ENCODE measurements around the gene NPAT.
A peak's percentile ranks its signal among the peaks of the same experiment; 100 is the strongest.

NPAT gene

GRCh38 chr11:108222574-108223347, at the start of gene NPAT, which contains the start of gene ATM:
NPAT (minus strand) TSS chr11:108222638; CDS start chr11:108222536, 102 bp downstream.
ATM (plus strand) TSS chr11:108223067; CDS start chr11:108227625, 4,558 bp downstream.
- FAIRE-seq = peak; percentile 98
- DNase-seq (ENCODE audit: extremely low spot score, insufficient read length, low read depth) = peak; percentile 83

DNA sequence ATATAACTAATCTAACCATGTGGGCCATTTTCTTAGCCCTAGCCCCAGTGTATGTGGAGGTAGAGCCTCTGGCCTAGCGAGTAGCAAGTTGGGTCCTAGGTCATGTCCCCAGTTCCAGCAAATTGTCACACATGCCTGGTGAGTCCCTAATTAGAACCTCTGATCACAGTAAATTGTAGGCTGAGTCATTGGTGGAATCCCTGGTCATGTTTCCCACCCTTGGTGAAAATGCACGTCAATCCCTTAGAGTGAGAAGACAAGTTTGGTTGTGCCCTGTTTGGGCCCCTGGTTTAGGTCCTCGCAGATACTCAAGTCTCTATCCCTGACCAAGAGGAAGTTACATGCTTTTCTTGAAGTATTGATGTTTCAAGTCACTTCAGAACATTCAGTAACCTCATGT, 47.1 kb upstream of the NPAT start:
- DNase-seq (ENCODE audit: extremely low spot score, insufficient read length, low read depth) = no peak
- FAIRE-seq = no peak

DNA sequence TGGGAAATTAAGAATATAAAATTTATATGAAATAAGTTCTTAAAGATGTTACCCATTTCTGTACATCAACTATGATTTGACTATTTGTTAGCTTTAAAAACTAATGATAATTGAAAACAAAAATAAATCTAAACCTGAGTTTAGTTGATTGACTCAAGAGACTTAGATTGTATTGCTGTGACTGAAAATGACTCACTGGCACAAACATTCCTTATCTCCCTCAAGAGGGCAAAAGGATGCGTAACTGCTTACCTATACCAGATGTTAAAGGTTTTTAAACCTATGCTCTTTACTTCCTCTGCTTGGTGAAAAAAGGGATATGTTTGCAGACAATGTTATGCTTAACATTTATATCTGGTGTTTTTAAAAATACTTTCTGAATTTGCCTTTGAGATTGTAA, 30.7 kb upstream of the NPAT start:
- FAIRE-seq (no peak), DNase-seq (ENCODE audit: extremely low spot score, insufficient read length, low read depth) (no peak)

DNA sequence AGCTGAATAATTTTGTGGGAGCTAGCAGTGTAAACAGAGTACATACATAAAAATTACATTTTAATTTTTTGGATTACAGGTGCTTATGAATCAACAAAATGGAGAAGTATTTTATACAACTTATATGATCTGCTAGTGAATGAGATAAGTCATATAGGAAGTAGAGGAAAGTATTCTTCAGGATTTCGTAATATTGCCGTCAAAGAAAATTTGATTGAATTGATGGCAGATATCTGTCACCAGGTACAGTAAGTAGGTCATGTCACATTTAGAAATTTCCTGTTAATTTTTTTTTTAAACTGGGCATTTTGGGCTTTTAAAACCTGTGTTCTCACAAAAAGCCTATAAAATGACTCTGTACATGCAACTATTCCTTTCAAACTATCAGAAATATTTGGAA, 24.4 kb upstream of the NPAT start:
- DNase-seq (ENCODE audit: extremely low spot score, insufficient read length, low read depth) (no peak), FAIRE-seq (no peak)

GRCh38 chr11:108246308-108246707, 23.9 kb upstream of the NPAT start:
- no peak for FAIRE-seq
- DNase-seq (ENCODE audit: extremely low spot score, insufficient read length, low read depth) = no peak

DNA sequence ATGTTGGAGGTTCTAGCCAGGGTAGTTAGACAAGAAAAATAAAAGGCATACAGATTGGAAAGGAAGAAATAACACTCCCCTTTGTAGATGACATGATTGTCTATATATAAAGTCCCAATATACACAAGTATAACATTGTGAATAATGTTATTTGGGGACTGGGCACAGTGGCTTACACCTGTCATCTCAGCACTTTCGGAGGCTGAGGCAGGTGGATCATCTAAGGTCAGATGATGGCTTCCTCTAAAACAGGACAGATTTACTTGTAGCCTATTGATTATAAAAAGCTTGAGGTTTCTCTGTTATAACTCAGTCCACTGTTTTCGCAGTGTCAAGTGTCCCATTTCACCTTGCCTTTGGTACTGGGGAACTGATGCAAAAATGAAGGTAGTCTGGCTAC, 20.0 kb upstream of the NPAT start:
- DNase-seq (ENCODE audit: extremely low spot score, insufficient read length, low read depth) (no peak), FAIRE-seq (no peak)

DNA sequence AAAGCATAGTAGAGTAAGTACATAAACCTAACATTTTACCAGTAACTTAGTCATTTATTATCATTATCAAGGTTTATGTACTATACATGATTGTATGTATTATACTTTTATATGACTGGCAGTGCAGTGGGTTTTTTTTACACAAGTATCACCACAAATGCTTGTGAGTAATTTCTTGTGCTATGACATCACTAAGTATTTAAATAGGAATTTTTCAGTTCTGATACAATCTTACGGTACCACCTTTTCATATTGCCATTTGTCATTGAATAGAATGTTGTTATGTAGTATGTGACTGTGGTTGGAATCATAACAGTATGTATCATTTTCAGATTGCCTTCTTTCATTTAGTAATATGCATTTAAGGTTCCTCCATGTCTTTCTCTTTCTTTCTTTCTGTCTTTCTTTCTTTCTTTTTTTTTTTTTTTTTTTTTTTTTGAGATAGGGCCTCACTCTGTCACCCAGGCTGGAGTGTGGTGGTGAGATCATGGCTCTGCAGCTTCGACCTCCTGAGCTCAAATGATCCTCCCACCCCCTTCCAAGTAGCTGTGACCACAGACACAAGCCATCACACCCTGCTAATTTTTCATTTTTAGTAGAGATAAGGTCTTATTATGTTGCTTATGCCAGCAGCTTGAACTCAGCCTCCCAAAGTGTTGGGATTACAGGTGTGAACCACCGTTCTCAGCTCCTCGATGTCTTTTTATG, 19.0 kb upstream of the NPAT start:
- no peak for DNase-seq (ENCODE audit: extremely low spot score, insufficient read length, low read depth)
- FAIRE-seq = no peak

- FAIRE-seq = no peak
- no peak for DNase-seq (ENCODE audit: extremely low spot score, insufficient read length, low read depth)
Measured at GRCh38 chr11:108239076-108239475, 16.6 kb upstream of the NPAT start.

DNA sequence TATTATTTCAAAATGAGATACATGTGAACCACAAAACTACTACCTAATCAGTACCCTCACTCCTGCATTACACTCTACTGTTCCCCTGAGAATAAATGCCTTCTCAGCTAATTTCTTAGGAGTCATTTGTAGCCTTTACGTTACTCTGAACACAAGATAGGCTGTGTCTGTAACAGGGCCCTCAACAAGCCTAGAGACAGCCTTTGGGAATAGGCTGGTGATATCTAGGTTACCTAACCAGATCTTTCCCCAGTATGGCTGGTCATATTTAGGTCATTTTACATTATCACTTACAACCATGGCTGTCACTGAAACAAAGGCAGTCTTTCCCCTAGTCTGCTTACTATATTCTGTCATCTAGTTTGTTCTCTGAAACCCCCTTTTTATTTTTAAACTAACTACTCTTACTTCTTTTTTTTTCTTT, 14.6 kb upstream of the NPAT start:
- no peak for DNase-seq (ENCODE audit: extremely low spot score, insufficient read length, low read depth)
- no peak for FAIRE-seq

DNA sequence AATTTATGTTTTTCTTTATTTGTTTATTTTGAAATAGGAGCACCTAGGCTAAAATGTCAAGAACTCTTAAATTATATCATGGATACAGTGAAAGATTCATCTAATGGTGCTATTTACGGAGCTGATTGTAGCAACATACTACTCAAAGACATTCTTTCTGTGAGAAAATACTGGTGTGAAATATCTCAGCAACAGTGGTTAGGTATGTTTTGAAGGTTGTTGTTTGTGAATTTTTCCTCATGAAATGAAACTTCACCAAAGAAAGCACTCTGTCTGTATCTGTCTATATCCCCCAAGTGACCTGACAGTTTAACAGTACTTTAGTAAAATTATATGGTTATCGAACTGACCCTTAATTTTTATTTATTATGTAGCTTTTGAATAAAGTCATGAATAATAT, 13.2 kb upstream of the NPAT start:
- FAIRE-seq (no peak), DNase-seq (ENCODE audit: extremely low spot score, insufficient read length, low read depth) (no peak)

- FAIRE-seq = no peak
- no peak for DNase-seq (ENCODE audit: extremely low spot score, insufficient read length, low read depth)
Measured at GRCh38 chr11:108235192-108235591, 12.8 kb upstream of the NPAT start.

DNA sequence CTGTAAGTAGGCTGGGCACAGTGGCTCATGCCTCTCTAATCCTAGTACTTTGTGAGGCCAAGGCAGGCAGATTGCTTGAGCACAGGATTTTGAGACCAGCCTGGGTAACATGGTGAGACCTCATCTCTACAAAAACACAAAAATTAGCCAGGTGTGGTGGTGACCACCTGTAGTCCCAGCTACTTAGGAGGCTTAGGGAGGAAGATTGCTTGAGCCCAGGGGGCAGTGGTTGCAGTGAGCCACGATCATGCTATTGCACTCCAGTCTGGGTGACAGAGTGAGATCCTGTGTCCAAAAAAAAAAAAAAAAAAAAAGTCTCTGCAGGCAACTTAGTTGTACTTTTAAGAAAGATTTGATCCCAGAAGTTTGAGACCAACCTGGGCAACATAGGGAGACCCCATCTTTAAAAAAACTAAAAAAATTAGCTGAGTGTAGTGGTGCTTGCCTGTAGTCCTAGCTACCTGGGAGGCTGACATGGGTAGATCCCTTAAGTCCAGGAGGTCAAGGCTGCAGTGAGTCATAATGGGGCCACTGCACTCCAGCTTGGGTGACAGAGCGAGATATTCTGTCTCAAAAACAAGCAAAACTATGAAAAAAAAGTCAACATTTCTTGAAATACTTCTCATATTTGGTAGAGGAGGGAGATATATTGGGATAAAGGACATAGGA, 11.0 kb upstream of the NPAT start:
- FAIRE-seq (no peak), DNase-seq (ENCODE audit: extremely low spot score, insufficient read length, low read depth) (no peak)

DNA sequence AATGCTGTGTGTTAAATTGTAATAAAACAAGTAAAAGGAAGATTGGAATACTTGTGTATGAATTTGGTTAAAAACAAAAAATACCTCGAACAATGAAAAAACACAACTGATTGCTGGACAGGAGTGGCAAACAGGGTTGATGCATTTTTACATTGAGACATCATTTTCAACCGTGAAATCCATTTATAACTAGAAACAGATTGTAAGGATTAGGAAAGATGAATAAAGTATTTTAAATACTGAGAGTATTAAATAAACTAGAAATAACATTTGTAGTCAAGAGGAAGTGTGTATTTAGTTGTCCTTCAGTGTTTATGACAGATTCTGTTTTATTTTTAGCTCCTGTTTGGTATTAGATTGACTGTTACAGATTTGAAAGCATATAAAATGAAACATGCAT, 5.8 kb upstream of the NPAT start:
- no peak for DNase-seq (ENCODE audit: extremely low spot score, insufficient read length, low read depth)
- no peak for FAIRE-seq

DNA sequence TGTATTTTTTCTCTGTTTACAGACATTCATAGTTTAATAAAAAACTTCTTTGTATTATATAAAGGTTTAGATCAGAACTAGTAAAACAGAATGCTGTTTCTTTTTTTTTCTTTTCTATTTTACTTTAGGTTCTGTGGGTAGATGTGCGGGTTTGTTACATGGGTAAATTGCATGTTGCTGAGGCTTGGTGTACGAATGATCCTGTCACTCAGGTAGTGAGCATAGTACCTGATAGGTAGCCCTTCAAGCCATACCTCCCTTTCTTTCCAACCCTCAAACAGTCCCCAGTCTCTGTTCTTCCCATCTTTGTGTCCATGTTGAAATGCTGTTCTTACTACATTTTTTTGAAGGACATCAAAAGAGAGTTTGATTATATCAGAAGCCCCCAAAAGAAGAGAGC, 3.6 kb upstream of the NPAT start:
- DNase-seq (ENCODE audit: extremely low spot score, insufficient read length, low read depth) = no peak
- no peak for FAIRE-seq

DNA sequence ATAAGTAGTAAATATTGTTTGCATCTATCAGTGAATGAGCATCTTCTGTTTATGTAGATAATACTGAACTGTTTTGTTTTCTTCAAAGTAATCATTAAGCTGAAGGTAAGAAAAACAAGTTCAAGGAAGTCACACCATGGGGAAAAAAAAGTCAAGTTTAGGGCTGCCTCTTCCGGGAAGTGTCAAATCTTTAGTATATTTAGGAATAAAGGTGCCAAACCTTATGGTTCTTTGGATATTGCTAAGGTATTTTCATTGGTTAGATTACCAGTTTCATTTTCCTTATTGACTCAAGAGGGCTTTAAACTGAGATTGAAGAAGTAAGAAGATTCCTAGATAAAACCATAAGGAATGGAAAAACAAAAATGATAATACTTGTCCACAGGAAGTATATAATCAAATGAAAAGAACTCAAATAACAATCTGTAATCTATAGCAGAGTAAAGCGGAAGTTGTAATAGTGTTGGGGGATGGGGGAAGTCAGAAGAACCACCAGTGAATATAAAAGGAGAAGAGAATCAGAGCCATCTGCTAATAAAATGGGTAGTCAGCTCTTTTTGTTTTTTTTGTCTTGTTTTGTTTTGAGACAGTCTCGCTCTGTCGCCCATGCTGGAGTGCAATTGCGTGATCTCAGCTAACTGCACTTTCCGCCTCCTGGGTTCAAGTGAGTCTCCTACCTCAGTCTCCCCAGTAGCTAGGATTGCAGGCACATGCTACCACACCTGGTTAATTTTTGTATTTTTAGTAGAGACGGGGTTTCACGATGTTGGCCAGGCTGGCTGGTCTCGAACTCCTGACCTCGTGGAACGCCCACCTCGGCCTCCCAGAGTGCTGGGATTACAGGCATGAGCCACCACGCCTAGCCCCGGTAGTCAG, 2.7 kb upstream of the NPAT start:
- FAIRE-seq (peak; percentile 78), DNase-seq (ENCODE audit: extremely low spot score, insufficient read length, low read depth) (no peak)

DNA sequence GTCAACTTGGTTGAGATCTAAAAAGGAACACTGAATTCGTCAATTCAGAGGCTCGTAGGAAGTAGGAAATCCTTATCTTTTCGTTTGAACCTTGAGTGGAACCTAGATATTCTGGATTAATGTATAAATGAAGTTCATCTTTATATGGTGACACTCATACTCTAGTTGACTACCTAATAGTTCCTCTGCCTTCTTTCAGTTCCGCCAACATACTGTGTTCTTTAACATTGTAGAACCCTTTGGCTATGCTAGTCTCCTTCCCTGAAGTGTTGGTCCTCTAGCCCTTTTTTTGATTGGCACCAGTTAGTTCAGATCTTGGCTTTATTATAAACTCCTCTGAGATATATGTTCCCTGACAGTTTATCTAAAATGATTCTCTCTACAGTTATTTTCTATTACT, 1.9 kb upstream of the NPAT start:
- DNase-seq (ENCODE audit: extremely low spot score, insufficient read length, low read depth) (no peak), FAIRE-seq (peak; percentile 62)

DNA sequence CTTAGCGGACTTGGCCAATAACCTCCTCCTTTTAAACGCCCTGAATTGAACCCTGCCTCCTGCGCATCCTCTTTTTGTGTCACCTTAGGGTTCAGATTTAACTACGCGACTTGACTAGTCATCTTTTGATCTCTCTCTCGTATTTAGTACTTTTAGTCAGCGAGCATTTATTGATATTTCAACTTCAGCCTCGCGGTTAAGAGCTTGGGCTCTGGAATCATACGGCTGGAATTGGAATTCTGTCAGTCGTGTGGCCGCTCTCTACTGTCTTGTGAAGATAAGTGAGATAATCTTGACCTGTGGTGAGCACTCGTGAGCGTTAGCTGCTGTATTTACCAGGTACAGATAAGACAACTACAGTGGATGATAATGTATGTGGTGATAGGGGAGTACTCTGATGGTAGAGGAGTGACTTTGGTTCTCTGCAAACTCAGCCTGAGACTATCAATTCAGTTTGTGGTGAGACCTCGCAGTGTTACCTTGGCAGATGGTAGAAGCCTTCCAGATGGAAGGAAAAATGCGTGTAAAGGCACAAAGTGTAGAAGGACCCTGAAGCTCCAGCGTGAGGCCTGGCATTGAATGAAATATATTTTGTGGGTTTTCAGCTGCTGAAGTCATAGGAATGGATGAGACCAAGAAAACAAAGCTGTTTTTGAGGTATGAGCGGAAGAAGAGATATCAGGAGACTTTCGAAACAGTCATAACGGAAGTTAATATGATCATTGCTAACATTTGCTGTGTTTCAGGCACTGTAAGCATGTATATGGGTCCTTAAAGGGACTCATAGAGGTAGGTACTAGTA, 1.1 kb upstream of the NPAT start:
- DNase-seq (ENCODE audit: extremely low spot score, insufficient read length, low read depth) (no peak), FAIRE-seq (peak; percentile 74)

- FAIRE-seq = peak; percentile 12
- no peak for DNase-seq (ENCODE audit: extremely low spot score, insufficient read length, low read depth)
Measured at GRCh38 chr11:108221911-108222573, 396 bp downstream of the NPAT start.

DNA sequence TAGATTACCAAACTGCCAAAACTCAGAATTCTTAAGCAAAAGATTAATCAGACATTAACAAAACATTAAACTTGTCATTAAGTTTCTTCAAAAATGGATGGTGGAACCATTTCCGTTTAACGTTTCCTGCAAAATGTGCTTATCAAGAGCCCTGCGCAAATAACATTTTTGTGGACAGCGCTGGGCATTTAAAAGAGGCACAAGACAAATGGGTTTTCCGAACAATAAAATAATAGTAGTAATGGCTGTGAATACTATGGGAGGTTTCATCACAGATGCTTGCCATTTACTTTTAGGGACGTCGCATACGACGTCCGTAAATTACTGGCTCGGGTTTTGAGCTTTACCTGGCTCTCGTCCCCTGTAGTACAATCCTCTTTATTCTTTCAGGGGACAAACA, 1.1 kb downstream of the NPAT start:
- no peak for DNase-seq (ENCODE audit: extremely low spot score, insufficient read length, low read depth)
- FAIRE-seq = no peak
